GM18499 (cell line): ENCODE results near the gene WDR90.

Source experiments
- ATAC-seq: cut with Tn5 transposase; IDR thresholded peaks from one replicate; pipeline ENCODE4 v1.9.1; 2021; ENCODE audit warnings: moderate number of reproducible peaks; ENCODE audit not compliant: insufficient read depth, unreplicated experiment

The WDR90 gene

DNA sequence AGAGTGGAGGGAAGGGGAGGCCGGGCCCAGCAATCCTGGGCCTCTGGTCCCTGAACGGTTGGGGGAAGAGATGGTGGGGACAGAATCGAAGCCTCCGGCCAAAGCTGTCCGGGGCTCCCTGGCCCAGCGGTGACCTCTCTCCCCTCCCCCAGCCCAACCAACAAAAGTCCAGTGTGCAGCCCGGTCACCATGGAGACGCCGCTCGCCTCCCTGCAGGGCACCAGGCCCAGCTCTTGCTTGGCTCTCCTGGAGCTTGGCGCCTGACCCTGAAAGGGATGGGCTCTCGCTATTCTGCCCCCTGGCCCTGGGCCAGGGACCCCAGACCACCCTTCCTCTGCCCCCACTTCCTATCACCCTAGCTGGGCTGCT, 67.0 kb downstream of the WDR90 start:
- no peak for ATAC-seq

DNA sequence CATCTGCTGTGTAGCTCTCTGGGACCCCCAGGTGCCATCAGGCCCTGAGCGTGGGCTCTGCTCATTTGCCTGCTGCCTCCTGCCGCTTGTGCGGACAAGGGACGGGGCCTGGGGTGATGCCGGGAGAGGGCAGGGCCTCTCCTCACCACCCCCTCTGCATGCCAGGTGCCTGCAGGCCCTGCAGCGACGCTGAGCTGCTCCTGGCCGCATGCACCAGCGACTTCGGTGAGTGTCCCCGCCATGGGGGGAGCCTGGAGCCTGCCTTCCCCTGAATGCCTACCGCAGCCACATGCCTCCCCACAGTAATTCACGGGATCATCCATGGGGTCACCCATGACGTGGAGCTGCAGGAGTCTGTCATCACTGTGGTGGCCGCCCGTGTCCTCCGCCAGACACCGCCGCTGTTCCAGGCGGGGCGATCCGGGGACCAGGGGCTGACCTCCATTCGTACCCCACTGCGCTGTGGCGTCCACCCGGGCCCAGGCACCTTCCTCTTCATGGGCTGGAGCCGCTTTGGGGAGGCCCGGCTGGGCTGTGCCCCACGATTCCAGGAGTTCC, 67.7 kb downstream of the WDR90 start:
- ATAC-seq = no peak
